Measurements from ENCODE around the gene LHFPL2.
"Not testable (repeated sequence)": the region's sequence is repeated elsewhere in the genome, so short reads cannot be mapped to it uniquely, and the experiment has no call there.

- TF ChIP-seq POLR2A (IDR thresholded peaks at IDR 0.05; ENCODE audit: borderline replicate concordance, extremely low read depth, insufficient read depth, insufficient read length); CTCF (IDR thresholded peaks at IDR 0.05 in 2 of 3, conservative IDR thresholded peaks at IDR 0.05 in 1 of 3; ENCODE audit: borderline replicate concordance in 1 of 3, insufficient read depth in 1 of 3, low read depth in 2 of 3, low read length in 2 of 3); EZH2phosphoT487 (IDR thresholded peaks at IDR 0.05; ENCODE audit: borderline replicate concordance); SP1 (IDR thresholded peaks at IDR 0.05; ENCODE audit: low read depth); FOSL1 (IDR thresholded peaks at IDR 0.05; ENCODE audit: low read depth); ZNF274 (IDR thresholded peaks at IDR 0.05; ENCODE audit: low read depth, low read length); EZH2 (IDR thresholded peaks at IDR 0.05): not testable (repeated sequence)
These were observed 25.3 kb upstream of the LHFPL2 start for GRCh38 chr5:78673827-78674226.
